CD4-positive, alpha-beta T cell (primary cell): Measurements from ENCODE around the gene C20orf202. TPM values are rescaled to one million over a fixed set of nuclear protein-coding genes. Genes with fewer than 3 reads are reported as not detected.
A peak's percentile ranks its signal among the peaks of the same experiment; 100 is the strongest.

Experiments used
- ATAC-seq: fragments of 200-7000 bp; cut with Tn5 transposase; one replicate; pipeline ENCODE4 v1.10.0; 2022; ENCODE audit warnings: mild to moderate bottlenecking; ENCODE audit not compliant: poor library complexity
- CTCF ChIA-PET: fragments of 350-600 bp; sonication (Branson Sonifier 250); formaldehyde crosslinking; loops from one replicate; lab custom pipeline; 2021; ENCODE audit warnings: antibody characterized with exemption, inconsistent platforms; lab: Charles Lee
- POLR2A ChIA-PET: fragments of 350-600 bp; sonication (Branson Sonifier 250); formaldehyde crosslinking; loops from one replicate; lab custom pipeline; 2021; ENCODE audit warnings: antibody characterized with exemption, inconsistent platforms; lab: Charles Lee
- DNase-seq, 14 experiments: peaks; one replicate each; pipeline ENCODE4 v3.0.0-alpha.2; 2013 to 2020; ENCODE audit warnings: mixed read lengths in 2 of 14
- H3K27ac ChIP-seq, 2 donors: one replicate each; pipeline versions ENCODE4 v1.5.1 to v1.7.0; 2013; ENCODE audit warnings: low read length in 2 of 2, low read depth in 1 of 2, mild to moderate bottlenecking in 1 of 2
- H3K27me3 ChIP-seq, 2 experiments: 1 replicate in 1 of 2; 2 replicates in 1 of 2; pipeline versions ENCODE4 v1.6.1 to v1.7.0; 2013; ENCODE audit warnings: low read length in 2 of 2, control low read depth in 1 of 2, mild to moderate bottlenecking in 1 of 2, moderate library complexity in 1 of 2; ENCODE audit not compliant: insufficient read depth in 2 of 2, control insufficient read depth in 1 of 2
- H3K36me3 ChIP-seq: one replicate; pipeline ENCODE4 v1.6.1; 2013; ENCODE audit warnings: low read length, control low read depth; ENCODE audit not compliant: insufficient read depth
- H3K4me1 ChIP-seq: one replicate; pipeline ENCODE4 v1.6.1; 2013; ENCODE audit warnings: low read length, control low read depth; ENCODE audit not compliant: insufficient read depth
- H3K4me3 ChIP-seq: one replicate; pipeline ENCODE4 v1.5.1; 2013; ENCODE audit warnings: mild to moderate bottlenecking, low read length, moderate library complexity
- H3K9me3 ChIP-seq, 2 experiments: 1 replicate in 1 of 2; 2 replicates in 1 of 2; pipeline versions ENCODE4 v1.6.1 to v1.7.0; 2013; ENCODE audit warnings: low read length in 2 of 2, mild to moderate bottlenecking in 2 of 2, control low read depth in 1 of 2, moderate library complexity in 1 of 2; ENCODE audit not compliant: control insufficient read depth in 1 of 2, insufficient read depth in 1 of 2
- H3K27ac Mint-ChIP-seq: one replicate; pipeline ENCODE4 v1.8.0; 2020; ENCODE audit warnings: mixed read lengths
- H3K27me3 Mint-ChIP-seq: one replicate; pipeline ENCODE4 v1.8.0; 2021; ENCODE audit warnings: mixed read lengths
- H3K36me3 Mint-ChIP-seq: one replicate; pipeline ENCODE4 v1.8.0; 2021; ENCODE audit warnings: low read depth, mixed read lengths
- H3K4me1 Mint-ChIP-seq: one replicate; pipeline ENCODE4 v1.8.0; 2021; ENCODE audit warnings: low read depth, mixed read lengths
- H3K4me3 Mint-ChIP-seq: one replicate; pipeline ENCODE4 v1.8.0; 2020; ENCODE audit warnings: mild to moderate bottlenecking, mixed read lengths
- H3K9me3 Mint-ChIP-seq: one replicate; pipeline ENCODE4 v1.8.0; 2020; ENCODE audit warnings: mixed read lengths
- CTCF ChIP-seq: fragments of 200-600 bp; IDR thresholded peaks from one replicate; pipeline ENCODE4 v1.8.0; 2022; ENCODE audit warnings: antibody characterized with exemption, mild to moderate bottlenecking
- intact Hi-C, 2 experiments: fragments of 100-400 bp; cut with DNase I in 1 of 2; cut with micrococcal nuclease in 1 of 2; formaldehyde crosslinking; loops; one replicate each; pipeline versions ENCODE4 v1.15.1 to v1.9.0; 2023 to 2025; cut with DNase I, micrococcal nuclease
- total RNA-seq, 174 experiments: library from RNA in 2 of 174; stranded (reverse) in 2 of 174; gene quantifications; one replicate each; pipeline ENCODE4 v1.2.3 and lab custom pipeline; 2021 to 2026

The C20orf202 gene
- total RNA-seq, 2 experiments from 2014 or later = not detected

- no peak for TF ChIP-seq CTCF
- Mint-ChIP-seq H3K27me3 (no peaks in the 10 kb centered on the region), H3K9me3 (no peaks in the 10 kb centered on the region), H3K36me3 (no peaks in the 10 kb centered on the region), H3K4me1 (peaks cover 8% of the 10 kb centered on the region), H3K4me3 (no peak overlapping the region), H3K27ac (no peak overlapping the region)
- H3K27ac ChIP-seq = no peak overlapping the region
- no peaks in the 10 kb centered on the region for H3K4me1 ChIP-seq
- H3K36me3 ChIP-seq = no peaks in the 10 kb centered on the region
- DNase-seq (no peak), ATAC-seq (no peak)
- intact Hi-C loops = no loop called here
- H3K4me3 ChIP-seq = no peak overlapping the region
- ChIA-PET CTCF (no interaction called here), POLR2A (no interaction called here)
- no peaks in the 10 kb centered on the region for H3K27me3 ChIP-seq
- no peaks in the 10 kb centered on the region for H3K9me3 ChIP-seq
Observed at GRCh38 chr20:1199212-1199873, 3.9 kb upstream of the C20orf202 start.

GRCh38 chr20:1199964-1200363, 3.3 kb upstream of the C20orf202 start:
- H3K4me3 Mint-ChIP-seq = no peak overlapping the region
- ChIA-PET POLR2A (no interaction called here), CTCF (no interaction called here)
- no peak overlapping the region for H3K27ac Mint-ChIP-seq
- no peaks in the 10 kb centered on the region for H3K9me3 Mint-ChIP-seq
- no peaks in the 10 kb centered on the region for H3K36me3 Mint-ChIP-seq
- no peaks in the 10 kb centered on the region for H3K4me1 ChIP-seq
- H3K27me3 ChIP-seq = no peaks in the 10 kb centered on the region
- peak; percentile 37 for ATAC-seq
- no peaks in the 10 kb centered on the region for H3K36me3 ChIP-seq
- no peak overlapping the region for H3K27ac ChIP-seq
- no peak for TF ChIP-seq CTCF
- peaks cover 8% of the 10 kb centered on the region for H3K4me1 Mint-ChIP-seq
- H3K27me3 Mint-ChIP-seq = no peaks in the 10 kb centered on the region
- no peak overlapping the region for H3K4me3 ChIP-seq
- intact Hi-C loops = no loop called here
- H3K9me3 ChIP-seq = no peaks in the 10 kb centered on the region
- no peak for DNase-seq

GRCh38 chr20:1203630-1204029, 376 bp downstream of the C20orf202 start:
- Mint-ChIP-seq H3K27me3 (no peaks in the 10 kb centered on the region), H3K27ac (no peak overlapping the region), H3K4me1 (peaks cover 8% of the 10 kb centered on the region), H3K4me3 (no peak overlapping the region), H3K9me3 (no peaks in the 10 kb centered on the region), H3K36me3 (no peaks in the 10 kb centered on the region)
- no peak overlapping the region for H3K27ac ChIP-seq
- H3K4me3 ChIP-seq = no peak overlapping the region
- ChIA-PET POLR2A (no interaction called here), CTCF (no interaction called here)
- ATAC-seq = no peak
- no peaks in the 10 kb centered on the region for H3K27me3 ChIP-seq
- no peaks in the 10 kb centered on the region for H3K4me1 ChIP-seq
- intact Hi-C loops = no loop called here
- DNase-seq = no peak
- TF ChIP-seq CTCF = no peak
- no peaks in the 10 kb centered on the region for H3K36me3 ChIP-seq
- H3K9me3 ChIP-seq = no peaks in the 10 kb centered on the region
